ENCODE data around the gene ATXN7L1.

ATXN7L1 gene

DNA sequence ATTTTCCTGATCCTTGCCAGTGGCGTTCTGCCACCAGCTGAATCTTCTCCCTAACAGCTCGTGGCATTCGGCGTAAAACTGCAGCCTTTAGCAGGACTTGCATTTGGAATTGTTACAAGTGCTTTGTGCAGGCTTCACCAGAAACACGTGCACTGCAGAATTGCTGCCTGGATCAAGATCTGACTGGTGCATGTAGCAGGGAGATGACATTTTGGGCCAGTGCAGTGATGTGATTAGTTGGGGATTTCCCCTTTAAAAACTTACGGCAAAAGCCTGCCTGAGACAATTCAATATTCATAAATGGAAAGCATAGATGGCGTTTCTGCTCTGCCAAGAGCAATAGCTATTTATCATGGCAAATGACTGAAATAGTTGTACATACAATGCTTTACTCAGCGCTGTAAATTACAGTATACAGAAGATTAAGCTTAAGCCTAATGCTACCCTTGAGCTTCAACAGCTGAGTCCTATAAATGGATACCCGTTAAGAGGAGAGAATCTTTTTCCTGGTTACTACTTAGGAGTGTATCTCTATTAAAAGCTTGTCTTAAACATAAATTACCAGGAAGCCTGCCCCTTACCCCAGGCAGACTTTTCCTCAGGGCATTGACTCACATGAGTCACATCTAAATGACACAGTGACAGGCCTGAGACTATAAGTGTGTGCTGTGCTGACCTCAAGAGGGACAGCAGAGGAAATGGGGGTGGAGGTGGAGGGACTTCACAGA is 106.3 kb downstream of the ATXN7L1 start:
- DNase-seq: no peak

GRCh38 chr7:105768898-105769507 is 107.4 kb downstream of the ATXN7L1 start:
- DNase-seq: no peak

GRCh38 chr7:105768117-105768516 is 108.3 kb downstream of the ATXN7L1 start:
- DNase-seq: no peak

- no peak for DNase-seq
Measured at GRCh38 chr7:105766421-105767073, 109.9 kb downstream of the ATXN7L1 start.

GRCh38 chr7:105765846-105766245 is 110.6 kb downstream of the ATXN7L1 start:
- no peak for DNase-seq

DNA sequence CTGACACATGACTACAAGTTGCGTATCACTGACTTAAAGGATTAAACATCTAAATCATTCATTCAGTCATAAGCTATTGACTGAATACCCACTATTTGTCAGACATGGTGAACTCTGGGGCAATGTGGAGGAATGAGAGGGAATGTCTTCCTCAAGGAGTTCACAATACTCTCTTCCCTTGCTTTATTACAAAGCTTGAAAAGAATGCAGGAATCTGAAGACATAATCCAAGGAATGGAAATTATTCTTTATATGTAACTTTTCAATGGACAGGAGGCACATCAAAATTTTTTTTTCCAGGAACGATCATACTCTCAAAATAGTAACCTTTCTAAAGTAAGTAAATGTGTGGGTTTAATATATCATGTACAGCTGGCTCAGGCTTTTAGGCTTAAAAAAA is 111.9 kb downstream of the ATXN7L1 start:
- DNase-seq: no peak

GRCh38 chr7:105760551-105761447 is 115.6 kb downstream of the ATXN7L1 start:
- no peak for DNase-seq

GRCh38 chr7:105759670-105760550 is 116.5 kb downstream of the ATXN7L1 start:
- peak; percentile 55 for DNase-seq

GRCh38 chr7:105756367-105756766 is 120.0 kb downstream of the ATXN7L1 start:
- DNase-seq: no peak

- DNase-seq: no peak
Measured at GRCh38 chr7:105752671-105753275, 123.6 kb downstream of the ATXN7L1 start.

DNA sequence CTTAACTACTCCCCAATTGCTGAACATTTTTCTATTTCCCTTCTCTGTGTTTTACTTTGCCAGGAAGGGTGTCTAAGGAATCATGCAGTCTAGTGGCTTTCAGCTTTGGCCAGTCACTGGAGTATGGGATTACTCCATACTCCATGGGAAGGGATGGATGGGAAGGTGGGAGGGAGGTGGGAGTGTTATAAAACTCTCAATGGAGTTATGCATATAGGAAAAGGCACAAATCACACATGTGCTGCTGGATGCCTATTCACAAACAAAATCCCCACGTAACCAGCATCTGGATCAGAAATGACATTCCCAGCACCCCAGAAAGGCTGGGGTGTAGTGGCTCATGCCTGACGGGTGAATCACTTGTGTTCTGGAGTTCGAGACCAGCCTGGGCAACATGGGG is 125.3 kb downstream of the ATXN7L1 start:
- no peak for DNase-seq

- no peak for DNase-seq
Measured at GRCh38 chr7:105748701-105749100, 127.7 kb downstream of the ATXN7L1 start.

GRCh38 chr7:105745681-105746330 is 130.6 kb downstream of the ATXN7L1 start:
- DNase-seq: no peak

- DNase-seq: no peak
Measured at GRCh38 chr7:105744258-105744657, 132.1 kb downstream of the ATXN7L1 start.

DNA sequence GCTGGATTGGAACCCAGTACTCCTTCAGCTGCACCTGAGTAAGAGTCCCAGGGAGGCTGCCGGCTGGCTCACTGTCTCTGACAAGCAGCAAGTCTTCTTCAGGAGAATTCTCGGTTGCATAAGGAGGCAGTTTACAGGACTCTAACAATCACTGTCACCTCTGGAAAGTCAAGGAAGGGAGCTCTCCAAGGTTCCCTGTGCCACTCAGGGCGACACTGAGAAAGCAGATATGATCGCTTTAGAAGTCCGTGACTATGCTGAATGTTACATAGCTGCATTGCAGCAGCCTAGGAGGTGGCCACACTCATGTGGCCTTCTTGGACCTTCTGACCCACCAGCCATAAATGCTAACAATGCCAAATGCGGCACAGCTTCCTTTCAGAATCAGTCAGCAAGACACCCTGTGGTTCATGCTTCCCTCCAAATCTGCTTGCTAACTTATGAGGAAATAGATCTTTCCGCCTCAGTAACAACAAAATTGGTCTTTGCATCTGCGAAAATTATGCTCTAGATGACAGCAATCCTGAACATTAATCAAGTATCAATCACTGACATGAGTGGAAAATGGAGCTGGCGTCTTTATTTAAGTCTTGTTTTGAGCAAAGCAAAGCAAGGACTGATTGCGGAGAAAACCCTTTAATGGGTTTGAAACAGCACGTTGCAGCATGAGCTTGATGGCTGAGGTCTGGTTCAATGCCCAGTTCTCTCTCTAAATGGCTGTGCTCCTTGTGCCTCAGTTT is 132.9 kb downstream of the ATXN7L1 start:
- DNase-seq: no peak

- DNase-seq: no peak
Measured at GRCh38 chr7:105742787-105743186, 133.6 kb downstream of the ATXN7L1 start.

DNA sequence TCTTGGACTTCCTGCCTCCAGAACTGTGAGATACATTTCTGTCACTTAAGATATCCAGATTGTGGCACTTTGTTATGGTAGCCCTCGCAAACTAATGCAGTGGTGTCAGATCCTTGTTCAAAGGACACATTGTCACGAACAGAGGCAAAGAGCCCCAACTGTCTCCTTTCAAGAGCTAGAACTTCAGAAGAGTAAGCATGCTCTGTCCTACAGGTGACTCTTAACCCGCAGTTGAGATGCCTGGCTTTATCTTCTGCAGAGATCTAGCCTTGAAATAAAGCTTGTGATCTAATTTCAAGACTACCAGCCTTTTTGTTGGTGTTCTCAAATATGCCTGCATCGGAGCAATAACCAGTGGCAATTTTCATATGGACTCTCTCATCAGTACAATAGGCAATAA is 134.4 kb downstream of the ATXN7L1 start:
- no peak for DNase-seq

DNA sequence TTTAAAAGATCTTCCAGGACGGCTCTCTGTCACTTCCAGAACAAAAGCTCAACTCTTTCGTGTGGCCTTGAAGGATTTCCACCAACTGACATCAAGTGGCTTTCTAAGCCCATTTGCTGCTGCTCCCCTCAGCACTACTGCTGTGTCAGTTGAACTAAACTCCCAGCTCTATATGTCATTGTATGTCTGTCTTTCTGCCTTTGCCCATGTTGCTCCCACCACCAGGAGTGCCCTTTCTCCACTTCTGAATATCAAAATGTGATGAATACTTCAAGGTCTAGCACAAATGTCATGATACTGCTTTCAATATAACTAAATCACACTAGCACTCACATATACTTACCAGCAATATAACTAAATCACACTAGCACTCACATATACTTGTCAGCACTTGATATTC is 138.3 kb downstream of the ATXN7L1 start:
- no peak for DNase-seq

DNA sequence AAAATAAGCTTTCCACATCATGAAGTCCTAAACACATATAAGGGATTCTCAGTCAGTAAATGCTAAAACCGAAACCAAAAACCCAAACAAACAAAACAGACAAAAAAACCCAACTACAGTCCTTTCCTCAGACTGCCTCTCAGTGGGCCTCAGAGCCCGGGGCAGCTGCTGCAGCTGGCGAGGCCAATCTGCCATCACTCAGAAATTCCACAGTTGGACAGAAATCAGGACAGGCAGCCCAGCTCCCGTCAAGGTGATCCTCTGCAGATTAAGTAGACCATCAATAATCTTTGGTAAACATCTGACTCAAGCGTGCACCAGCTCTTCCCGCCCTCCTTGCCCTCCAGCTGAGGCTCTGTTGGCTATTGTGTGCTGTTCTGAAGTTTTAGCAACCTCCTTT is 142.2 kb downstream of the ATXN7L1 start:
- DNase-seq: peak; percentile 24

DNA sequence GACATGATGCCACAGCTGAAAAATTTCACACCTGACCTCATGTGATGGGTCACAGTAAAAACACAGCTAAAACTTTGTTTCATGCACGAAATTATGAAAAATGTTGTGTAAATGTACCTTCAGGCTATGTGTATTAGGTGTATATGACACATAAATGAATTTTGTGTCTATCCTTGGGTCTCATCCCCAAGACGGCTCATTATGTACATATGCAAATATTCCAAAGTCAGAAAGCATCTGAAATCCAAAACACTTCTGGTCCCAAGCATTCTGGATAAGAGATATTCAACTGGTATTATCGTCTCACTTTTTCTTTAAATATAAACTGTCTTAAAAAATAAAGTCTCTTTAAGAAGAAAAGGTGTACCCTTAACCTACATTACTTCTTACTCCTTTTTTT is 145.4 kb downstream of the ATXN7L1 start:
- DNase-seq: no peak
